Lower leg skin (tissue), 3 donors: ENCODE measurements around the gene SYT4.

Experiments
- CTCF ChIP-seq, 3 donors: fragments of 450-650 bp; IDR thresholded peaks; one replicate each; pipeline ENCODE4 v1.5.1; 2016; ENCODE audit warnings: antibody characterized with exemption in 3 of 3, mild to moderate bottlenecking in 3 of 3, moderate library complexity in 2 of 3
- POLR2A ChIP-seq, 2 donors: fragments of 450-650 bp; IDR thresholded peaks; one replicate each; pipeline ENCODE4 v1.6.1; 2016 to 2017; ENCODE audit warnings: antibody characterized with exemption in 2 of 2, mild to moderate bottlenecking in 1 of 2, moderate library complexity in 1 of 2

DNA sequence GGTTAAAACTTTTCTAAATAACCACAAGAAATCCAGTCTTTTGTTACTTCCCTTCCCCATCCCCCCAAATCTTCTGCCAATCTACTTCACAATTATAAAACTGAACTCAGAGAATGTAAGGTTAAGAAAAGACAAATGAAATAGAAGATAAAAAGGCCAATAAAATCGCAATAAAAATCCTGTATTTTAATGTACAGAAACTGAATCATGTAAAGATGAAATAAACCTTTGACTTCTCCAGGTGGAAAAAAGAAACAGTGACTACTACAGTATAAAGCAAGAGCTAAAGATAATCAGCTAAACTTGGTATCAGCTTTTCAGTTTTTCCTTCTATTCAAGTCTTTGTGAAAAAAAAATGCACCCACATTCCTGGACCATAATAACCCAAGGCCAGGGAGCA is 1.7 kb downstream of the SYT4 start:
- TF ChIP-seq CTCF (IDR thresholded peaks at IDR 0.05) (no peak), POLR2A (IDR thresholded peaks at IDR 0.05) (no peak)
